Measurements from ENCODE around the gene SLC5A9.

Gene SLC5A9

GRCh38 chr1:48230236-48230635, 7.7 kb downstream of the SLC5A9 start:
- Histone ChIP-seq H3K4me2 (ENCODE audit: low read depth, low read length, poor library complexity, severe bottlenecking) (no peak overlapping the region), H3K9me3 (ENCODE audit: insufficient read depth, low read depth, low read length) (no peaks in the 10 kb centered on the region), H3K9ac (ENCODE audit: low read depth, low read length, poor library complexity, severe bottlenecking) (no peak overlapping the region), H2AFZ (ENCODE audit: low read length) (no peak overlapping the region), H3K36me3 (ENCODE audit: insufficient read depth, low read length) (no peaks in the 10 kb centered on the region), H3K27me3 (ENCODE audit: insufficient read depth, low read length, poor library complexity, severe bottlenecking) (no peaks in the 10 kb centered on the region), H3K4me3 (ENCODE audit: low read length, poor library complexity, severe bottlenecking) (no peak overlapping the region), H3F3A (ENCODE audit: low read depth) (no peaks in the 10 kb centered on the region), H3K9me2 (replicated peaks; ENCODE audit: low read depth, low read length) (no peaks in the 10 kb centered on the region), H3K4me1 (ENCODE audit: insufficient read depth, low read length, poor library complexity, severe bottlenecking) (peaks cover 23% of the 10 kb centered on the region), H3K79me2 (ENCODE audit: insufficient read depth, low read length) (no peaks in the 10 kb centered on the region), H4K20me1 (ENCODE audit: insufficient read depth, low read length, poor library complexity, severe bottlenecking) (no peaks in the 10 kb centered on the region)
- TF ChIP-seq CTCF (conservative IDR thresholded peaks at IDR 0.05; ENCODE audit: low read length) (no peak), EZH2phosphoT487 (IDR thresholded peaks at IDR 0.05; ENCODE audit: borderline replicate concordance) (no peak)

- no peak overlapping the region for H3K9ac ChIP-seq (ENCODE audit: low read depth, low read length, poor library complexity, severe bottlenecking)
- no peak overlapping the region for H3K4me3 ChIP-seq (ENCODE audit: low read length, poor library complexity, severe bottlenecking)
- H3K9me2 ChIP-seq (replicated peaks; ENCODE audit: low read depth, low read length) = no peaks in the 10 kb centered on the region
- peaks cover 10% of the 10 kb centered on the region for H3K4me1 ChIP-seq (ENCODE audit: insufficient read depth, low read length, poor library complexity, severe bottlenecking)
- H2AFZ ChIP-seq (ENCODE audit: low read length) = no peak overlapping the region
- TF ChIP-seq CTCF (conservative IDR thresholded peaks at IDR 0.05; ENCODE audit: low read length) (no peak), EZH2phosphoT487 (IDR thresholded peaks at IDR 0.05; ENCODE audit: borderline replicate concordance) (no peak)
- H3K27me3 ChIP-seq (ENCODE audit: insufficient read depth, low read length, poor library complexity, severe bottlenecking) = no peaks in the 10 kb centered on the region
- no peaks in the 10 kb centered on the region for H3K36me3 ChIP-seq (ENCODE audit: insufficient read depth, low read length)
- H3K9me3 ChIP-seq (ENCODE audit: insufficient read depth, low read depth, low read length) = no peaks in the 10 kb centered on the region
- H3K79me2 ChIP-seq (ENCODE audit: insufficient read depth, low read length) = no peaks in the 10 kb centered on the region
- no peaks in the 10 kb centered on the region for H3F3A ChIP-seq (ENCODE audit: low read depth)
- no peaks in the 10 kb centered on the region for H4K20me1 ChIP-seq (ENCODE audit: insufficient read depth, low read length, poor library complexity, severe bottlenecking)
- H3K4me2 ChIP-seq (ENCODE audit: low read depth, low read length, poor library complexity, severe bottlenecking) = no peak overlapping the region
Measured at GRCh38 chr1:48232722-48233121, 10.2 kb downstream of the SLC5A9 start.

DNA sequence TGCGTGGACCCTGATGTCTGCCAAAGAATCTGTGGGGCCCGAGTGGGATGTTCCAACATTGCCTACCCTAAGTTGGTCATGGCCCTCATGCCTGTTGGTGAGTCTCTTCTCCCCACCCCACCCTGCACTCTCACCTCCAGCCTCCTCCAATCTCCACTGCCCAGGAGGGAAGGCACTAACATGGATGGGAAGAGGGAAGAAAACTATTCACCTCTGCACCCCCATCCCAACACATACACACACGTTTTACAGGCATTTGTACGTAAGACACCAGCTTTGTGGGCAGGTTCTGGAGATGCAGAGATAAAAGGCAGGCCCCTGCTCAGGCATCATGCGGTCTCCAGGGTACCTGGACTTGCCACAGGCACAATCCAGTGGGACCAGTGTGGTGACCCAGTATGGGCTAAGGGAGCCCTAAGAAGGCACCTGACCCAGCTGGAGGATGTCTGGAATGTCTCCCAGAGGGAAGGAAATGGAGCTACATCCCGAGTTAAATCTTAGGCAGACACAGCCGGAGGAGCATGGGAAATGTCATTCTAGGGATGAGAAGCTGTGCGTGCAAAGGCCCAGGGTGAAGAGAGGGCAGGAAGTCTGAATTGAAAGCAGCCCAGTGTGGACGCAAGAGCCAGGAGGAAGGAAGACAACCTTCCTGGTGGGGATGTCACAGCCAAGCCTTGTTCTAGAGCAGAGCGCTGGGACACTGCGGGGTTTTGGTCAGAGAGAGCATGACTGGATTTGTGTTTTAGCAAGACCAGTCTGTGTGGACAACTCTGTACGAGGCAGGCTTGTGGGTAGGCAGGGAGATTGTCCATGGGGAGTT, 11.4 kb downstream of the SLC5A9 start:
- Histone ChIP-seq H3K9ac (ENCODE audit: low read depth, low read length, poor library complexity, severe bottlenecking) (no peak overlapping the region), H3K9me3 (ENCODE audit: insufficient read depth, low read depth, low read length) (no peaks in the 10 kb centered on the region), H3K4me3 (ENCODE audit: low read length, poor library complexity, severe bottlenecking) (no peak overlapping the region), H3F3A (ENCODE audit: low read depth) (no peaks in the 10 kb centered on the region), H4K20me1 (ENCODE audit: insufficient read depth, low read length, poor library complexity, severe bottlenecking) (no peaks in the 10 kb centered on the region), H2AFZ (ENCODE audit: low read length) (no peak overlapping the region), H3K9me2 (replicated peaks; ENCODE audit: low read depth, low read length) (no peaks in the 10 kb centered on the region), H3K36me3 (ENCODE audit: insufficient read depth, low read length) (no peaks in the 10 kb centered on the region), H3K4me2 (ENCODE audit: low read depth, low read length, poor library complexity, severe bottlenecking) (no peak overlapping the region), H3K79me2 (ENCODE audit: insufficient read depth, low read length) (no peaks in the 10 kb centered on the region), H3K27me3 (ENCODE audit: insufficient read depth, low read length, poor library complexity, severe bottlenecking) (no peaks in the 10 kb centered on the region), H3K4me1 (ENCODE audit: insufficient read depth, low read length, poor library complexity, severe bottlenecking) (peaks cover 3% of the 10 kb centered on the region)
- TF ChIP-seq EZH2phosphoT487 (IDR thresholded peaks at IDR 0.05; ENCODE audit: borderline replicate concordance) (no peak), CTCF (conservative IDR thresholded peaks at IDR 0.05; ENCODE audit: low read length) (no peak)

Measured in Loucy (cell line).